H1 (cell line): Measurements from ENCODE around the gene P3H4. TPM values are rescaled to one million over a fixed set of nuclear protein-coding genes. Genes with fewer than 3 reads are reported as not detected.

Experiments used
- BACH1 ChIP-seq: IDR thresholded peaks from 2 replicates; pipeline ENCODE4 v1.6.1; 2012; ENCODE audit warnings: low read length, improper control_type of control experiment
- BCL11A ChIP-seq, 2 experiments: IDR thresholded peaks; one replicate each; pipeline ENCODE4 v1.6.1; 2011; ENCODE audit warnings: low read depth in 2 of 2, low read length in 2 of 2, mild to moderate bottlenecking in 2 of 2
- CREB1 ChIP-seq: IDR thresholded peaks from 2 replicates; pipeline ENCODE4 v1.6.1; 2012; ENCODE audit warnings: inconsistent platforms
- EZH2 ChIP-seq: fragments of 200-600 bp; sonication (generic); IDR thresholded peaks from 2 replicates; pipeline ENCODE4 v1.7.1; 2012; ENCODE audit warnings: low read depth, mild to moderate bottlenecking, moderate library complexity, low read length, inconsistent platforms; ENCODE audit not compliant: severe bottlenecking
- KDM4A ChIP-seq: IDR thresholded peaks from one replicate; pipeline ENCODE4 v1.7.1; 2012; ENCODE audit warnings: low read depth, mild to moderate bottlenecking, moderate library complexity, low read length, inconsistent platforms; ENCODE audit not compliant: severe bottlenecking
- MAFK ChIP-seq: IDR thresholded peaks from 2 replicates; pipeline ENCODE4 v1.6.1; 2012; ENCODE audit warnings: low read depth, mild to moderate bottlenecking, improper control_type of control experiment, low read length
- SIN3A ChIP-seq, 2 experiments: IDR thresholded peaks in 1 of 2; conservative IDR thresholded peaks in 1 of 2; 2 replicates each; pipeline ENCODE4 v1.6.1; 2011 to 2012; ENCODE audit warnings: low read length in 2 of 2, improper control_type of control experiment in 1 of 2, low read depth in 1 of 2, mild to moderate bottlenecking in 1 of 2
- TAF1 ChIP-seq: IDR thresholded peaks from 2 replicates; pipeline ENCODE4 v1.6.1; 2011; ENCODE audit warnings: mild to moderate bottlenecking, low read depth, low read length
- TCF12 ChIP-seq: IDR thresholded peaks from 2 replicates; pipeline ENCODE4 v1.6.1; 2011; ENCODE audit warnings: low read depth, mild to moderate bottlenecking, low read length
- polyA plus RNA-seq, 7 experiments: library from polyadenylated mRNA; depleted of rRNA in 3 of 7; stranded (reverse) in 5 of 7; unstranded in 2 of 7; fragments of >200 nt in 5 of 7; fragments of 200-250 nt in 2 of 7; gene quantifications; 1 replicate in 5 of 7; 2 replicates in 1 of 7; 4 replicates in 1 of 7; pipeline versions ENCODE4 v1.2.1 to v1.2.3, GENCODE V29; 2011 to 2013; ENCODE audit warnings: missing spikeins in 2 of 7, mixed read lengths in 2 of 7
- total RNA-seq: library from RNA; stranded (reverse); fragmentation: NEBNext Ultra II Directional; extraction: Animal tissue kit (Norgen Biotek cat#: 25700); gene quantifications from 2 replicates; pipeline ENCODE4 v1.2.1, GENCODE V29; 2021
- TF ChIP-seq, protein P1 (sequence below): fragments of 300-600 bp; sonication (generic); IDR thresholded peaks from 2 replicates; pipeline ENCODE4 v1.7.1; 2012; ENCODE audit warnings: low read length, moderate library complexity, mild to moderate bottlenecking, inconsistent platforms; ENCODE audit not compliant: insufficient replicate concordance

The P3H4 gene
- total and polyA plus RNA-seq, 2 of the 8 experiments (the other 6 are each of a cell fraction or from before 2014, with no cell fraction given) = 23.4 to 26.7 TPM

- TF ChIP-seq, protein P1, sequence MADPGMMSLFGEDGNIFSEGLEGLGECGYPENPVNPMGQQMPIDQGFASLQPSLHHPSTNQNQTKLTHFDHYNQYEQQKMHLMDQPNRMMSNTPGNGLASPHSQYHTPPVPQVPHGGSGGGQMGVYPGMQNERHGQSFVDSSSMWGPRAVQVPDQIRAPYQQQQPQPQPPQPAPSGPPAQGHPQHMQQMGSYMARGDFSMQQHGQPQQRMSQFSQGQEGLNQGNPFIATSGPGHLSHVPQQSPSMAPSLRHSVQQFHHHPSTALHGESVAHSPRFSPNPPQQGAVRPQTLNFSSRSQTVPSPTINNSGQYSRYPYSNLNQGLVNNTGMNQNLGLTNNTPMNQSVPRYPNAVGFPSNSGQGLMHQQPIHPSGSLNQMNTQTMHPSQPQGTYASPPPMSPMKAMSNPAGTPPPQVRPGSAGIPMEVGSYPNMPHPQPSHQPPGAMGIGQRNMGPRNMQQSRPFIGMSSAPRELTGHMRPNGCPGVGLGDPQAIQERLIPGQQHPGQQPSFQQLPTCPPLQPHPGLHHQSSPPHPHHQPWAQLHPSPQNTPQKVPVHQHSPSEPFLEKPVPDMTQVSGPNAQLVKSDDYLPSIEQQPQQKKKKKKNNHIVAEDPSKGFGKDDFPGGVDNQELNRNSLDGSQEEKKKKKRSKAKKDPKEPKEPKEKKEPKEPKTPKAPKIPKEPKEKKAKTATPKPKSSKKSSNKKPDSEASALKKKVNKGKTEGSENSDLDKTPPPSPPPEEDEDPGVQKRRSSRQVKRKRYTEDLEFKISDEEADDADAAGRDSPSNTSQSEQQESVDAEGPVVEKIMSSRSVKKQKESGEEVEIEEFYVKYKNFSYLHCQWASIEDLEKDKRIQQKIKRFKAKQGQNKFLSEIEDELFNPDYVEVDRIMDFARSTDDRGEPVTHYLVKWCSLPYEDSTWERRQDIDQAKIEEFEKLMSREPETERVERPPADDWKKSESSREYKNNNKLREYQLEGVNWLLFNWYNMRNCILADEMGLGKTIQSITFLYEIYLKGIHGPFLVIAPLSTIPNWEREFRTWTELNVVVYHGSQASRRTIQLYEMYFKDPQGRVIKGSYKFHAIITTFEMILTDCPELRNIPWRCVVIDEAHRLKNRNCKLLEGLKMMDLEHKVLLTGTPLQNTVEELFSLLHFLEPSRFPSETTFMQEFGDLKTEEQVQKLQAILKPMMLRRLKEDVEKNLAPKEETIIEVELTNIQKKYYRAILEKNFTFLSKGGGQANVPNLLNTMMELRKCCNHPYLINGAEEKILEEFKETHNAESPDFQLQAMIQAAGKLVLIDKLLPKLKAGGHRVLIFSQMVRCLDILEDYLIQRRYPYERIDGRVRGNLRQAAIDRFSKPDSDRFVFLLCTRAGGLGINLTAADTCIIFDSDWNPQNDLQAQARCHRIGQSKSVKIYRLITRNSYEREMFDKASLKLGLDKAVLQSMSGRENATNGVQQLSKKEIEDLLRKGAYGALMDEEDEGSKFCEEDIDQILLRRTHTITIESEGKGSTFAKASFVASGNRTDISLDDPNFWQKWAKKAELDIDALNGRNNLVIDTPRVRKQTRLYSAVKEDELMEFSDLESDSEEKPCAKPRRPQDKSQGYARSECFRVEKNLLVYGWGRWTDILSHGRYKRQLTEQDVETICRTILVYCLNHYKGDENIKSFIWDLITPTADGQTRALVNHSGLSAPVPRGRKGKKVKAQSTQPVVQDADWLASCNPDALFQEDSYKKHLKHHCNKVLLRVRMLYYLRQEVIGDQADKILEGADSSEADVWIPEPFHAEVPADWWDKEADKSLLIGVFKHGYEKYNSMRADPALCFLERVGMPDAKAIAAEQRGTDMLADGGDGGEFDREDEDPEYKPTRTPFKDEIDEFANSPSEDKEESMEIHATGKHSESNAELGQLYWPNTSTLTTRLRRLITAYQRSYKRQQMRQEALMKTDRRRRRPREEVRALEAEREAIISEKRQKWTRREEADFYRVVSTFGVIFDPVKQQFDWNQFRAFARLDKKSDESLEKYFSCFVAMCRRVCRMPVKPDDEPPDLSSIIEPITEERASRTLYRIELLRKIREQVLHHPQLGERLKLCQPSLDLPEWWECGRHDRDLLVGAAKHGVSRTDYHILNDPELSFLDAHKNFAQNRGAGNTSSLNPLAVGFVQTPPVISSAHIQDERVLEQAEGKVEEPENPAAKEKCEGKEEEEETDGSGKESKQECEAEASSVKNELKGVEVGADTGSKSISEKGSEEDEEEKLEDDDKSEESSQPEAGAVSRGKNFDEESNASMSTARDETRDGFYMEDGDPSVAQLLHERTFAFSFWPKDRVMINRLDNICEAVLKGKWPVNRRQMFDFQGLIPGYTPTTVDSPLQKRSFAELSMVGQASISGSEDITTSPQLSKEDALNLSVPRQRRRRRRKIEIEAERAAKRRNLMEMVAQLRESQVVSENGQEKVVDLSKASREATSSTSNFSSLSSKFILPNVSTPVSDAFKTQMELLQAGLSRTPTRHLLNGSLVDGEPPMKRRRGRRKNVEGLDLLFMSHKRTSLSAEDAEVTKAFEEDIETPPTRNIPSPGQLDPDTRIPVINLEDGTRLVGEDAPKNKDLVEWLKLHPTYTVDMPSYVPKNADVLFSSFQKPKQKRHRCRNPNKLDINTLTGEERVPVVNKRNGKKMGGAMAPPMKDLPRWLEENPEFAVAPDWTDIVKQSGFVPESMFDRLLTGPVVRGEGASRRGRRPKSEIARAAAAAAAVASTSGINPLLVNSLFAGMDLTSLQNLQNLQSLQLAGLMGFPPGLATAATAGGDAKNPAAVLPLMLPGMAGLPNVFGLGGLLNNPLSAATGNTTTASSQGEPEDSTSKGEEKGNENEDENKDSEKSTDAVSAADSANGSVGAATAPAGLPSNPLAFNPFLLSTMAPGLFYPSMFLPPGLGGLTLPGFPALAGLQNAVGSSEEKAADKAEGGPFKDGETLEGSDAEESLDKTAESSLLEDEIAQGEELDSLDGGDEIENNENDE = no peak
- TF ChIP-seq BACH1 (no peak), MAFK (no peak), BCL11A (IDR thresholded peaks at IDR 0.05; ENCODE audit: low read depth in 2 of 2, low read length in 2 of 2) (no peak), CREB1 (no peak), SIN3A (conservative IDR thresholded peaks at IDR 0.05 in 1 of 2, IDR thresholded peaks at IDR 0.05 in 1 of 2; ENCODE audit: low read depth in 1 of 2, low read length in 2 of 2) (no peak), EZH2 (no peak), TAF1 (no peak), TCF12 (no peak), KDM4A (no peak)
- TF ChIP-seq, all 59 proteins: peak for 0
These were observed 12.4 kb downstream of the P3H4 start (continued) for GRCh38 chr17:41799366-41799765.
